ENCODE data around the gene PGD. TPM values are rescaled to one million over a fixed set of nuclear protein-coding genes. Genes with fewer than 3 reads are reported as not detected.
A peak's percentile ranks its signal among the peaks of the same experiment; 100 is the strongest.

The PGD gene
- total and polyA plus RNA-seq, 4 experiments from 2014 or later: 32.8 to 37.3 (median 36.6) TPM

GRCh38 chr1:10433790-10434189 lies 34.9 kb downstream of the PGD start:
- Mint-ChIP-seq H3K36me3 (peaks cover 0 to 5% of the 10 kb centered on the region in 2 donors), H3K9me3 (peaks cover 0 to 4% (median 0%) of the 10 kb centered on the region in 8 donors), H3K27me3 (no peaks in the 10 kb centered on the region), H3K4me3 (peak overlapping the region in 1 of 8 donors; percentile 25), H3K4me1 (peaks cover 10 to 28% (median 17%) of the 10 kb centered on the region in 4 donors), H3K27ac (peak overlapping the region in 2 of 7 donors; percentile 35 to 47)
- Histone ChIP-seq H3K27me3 (ENCODE audit: insufficient read depth, low read length) (no peaks in the 10 kb centered on the region), H3K36me3 (ENCODE audit: insufficient read depth, low read length) (no peaks in the 10 kb centered on the region), H3K9me3 (ENCODE audit: control insufficient read depth in 1 of 2, low read length in 2 of 2) (no peaks in the 10 kb centered on the region), H3K4me3 (ENCODE audit: low read length in 2 of 2) (no peak overlapping the region), H3K4me1 (ENCODE audit: insufficient read depth, low read length) (peaks cover 23% of the 10 kb centered on the region), H3K27ac (ENCODE audit: low read depth, low read length) (no peak overlapping the region)
- CTCF ChIA-PET (ENCODE audit: partially characterized antibody): interaction anchor here (0.6 kb wide), 1 partner anchor 280 kb away, joined by 3 read pairs; no protein-coding TSS in a partner anchor
- no peak for DNase-seq
- POLR2A ChIA-PET (ENCODE audit: partially characterized antibody): no interaction called here
- intact Hi-C loops (cut with micrococcal nuclease): loop anchor here (5.0 kb wide), 1 partner anchor 1209 kb away; no protein-coding TSS in a partner anchor

- Histone ChIP-seq H3K36me3 (ENCODE audit: insufficient read depth, low read length) (no peaks in the 10 kb centered on the region), H3K4me1 (ENCODE audit: insufficient read depth, low read length) (peaks cover 16% of the 10 kb centered on the region), H3K9me3 (ENCODE audit: control insufficient read depth in 1 of 2, low read length in 2 of 2) (no peaks in the 10 kb centered on the region), H3K27me3 (ENCODE audit: insufficient read depth, low read length) (no peaks in the 10 kb centered on the region), H3K27ac (ENCODE audit: low read depth, low read length) (no peak overlapping the region), H3K4me3 (ENCODE audit: low read length in 2 of 2) (no peak overlapping the region)
- Mint-ChIP-seq H3K9me3 (peaks cover 0 to 4% (median 0%) of the 10 kb centered on the region in 8 donors), H3K4me1 (peaks cover 10 to 23% (median 16%) of the 10 kb centered on the region in 4 donors), H3K4me3 (no peak overlapping the region), H3K36me3 (peaks cover 0 to 5% of the 10 kb centered on the region in 2 donors), H3K27ac (no peak overlapping the region), H3K27me3 (no peaks in the 10 kb centered on the region)
- ChIA-PET CTCF (ENCODE audit: partially characterized antibody) (interaction anchor here (3.0 kb wide), 1 partner anchor 60 kb away, joined by 9 read pairs; no protein-coding TSS in a partner anchor), POLR2A (ENCODE audit: partially characterized antibody) (no interaction called here)
- intact Hi-C loops (cut with micrococcal nuclease): loop anchor here (5.0 kb wide), 1 partner anchor 1208 kb away; no protein-coding TSS in a partner anchor
- no peak for DNase-seq
These were observed 35.7 kb downstream of the PGD start for GRCh38 chr1:10434590-10434989.

- no peaks in the 10 kb centered on the region for H3K27me3 Mint-ChIP-seq
- ChIA-PET CTCF (ENCODE audit: partially characterized antibody) (interaction anchor here (0.8 to 3.0 kb wide), 4 partner anchors 17 to 227 kb away, joined by 3 to 9 read pairs (median 4); no protein-coding TSS in a partner anchor), POLR2A (ENCODE audit: partially characterized antibody) (interaction anchor here (1.1 kb wide), 1 partner anchor 66 kb away, joined by 3 read pairs; no protein-coding TSS in a partner anchor)
- H3K36me3 Mint-ChIP-seq: peaks cover 0 to 1% of the 10 kb centered on the region in 2 donors
- Histone ChIP-seq H3K4me3 (ENCODE audit: low read length in 2 of 2) (no peak overlapping the region), H3K4me1 (ENCODE audit: insufficient read depth, low read length) (no peaks in the 10 kb centered on the region), H3K36me3 (ENCODE audit: insufficient read depth, low read length) (peaks cover 5% of the 10 kb centered on the region), H3K9me3 (ENCODE audit: control insufficient read depth in 1 of 2, low read length in 2 of 2) (no peaks in the 10 kb centered on the region), H3K27ac (ENCODE audit: low read depth, low read length) (no peak overlapping the region), H3K27me3 (ENCODE audit: insufficient read depth, low read length) (no peaks in the 10 kb centered on the region)
- intact Hi-C loops (cut with micrococcal nuclease): no loop called here
- peak overlapping the region in 1 of 7 donors; percentile 35 for H3K27ac Mint-ChIP-seq
- H3K9me3 Mint-ChIP-seq: no peaks in the 10 kb centered on the region
- H3K4me1 Mint-ChIP-seq: peaks cover 0 to 4% (median 1%) of the 10 kb centered on the region in 4 donors
- H3K4me3 Mint-ChIP-seq: no peak overlapping the region
- no peak for DNase-seq
These were observed 38.2 kb downstream of the PGD start for GRCh38 chr1:10437052-10437451.

- intact Hi-C loops (cut with micrococcal nuclease): no loop called here
- no peak overlapping the region for H3K4me3 Mint-ChIP-seq
- no peaks in the 10 kb centered on the region for H3K27me3 ChIP-seq (ENCODE audit: insufficient read depth, low read length)
- peak overlapping the region in 1 of 7 donors; percentile 71 for H3K27ac Mint-ChIP-seq
- CTCF ChIA-PET (ENCODE audit: partially characterized antibody): no interaction called here
- no peak for DNase-seq
- no peaks in the 10 kb centered on the region for H3K9me3 ChIP-seq (ENCODE audit: control insufficient read depth in 1 of 2, low read length in 2 of 2)
- no peaks in the 10 kb centered on the region for H3K9me3 Mint-ChIP-seq
- no peak overlapping the region for H3K27ac ChIP-seq (ENCODE audit: low read depth, low read length)
- H3K36me3 ChIP-seq (ENCODE audit: insufficient read depth, low read length): peaks cover 5% of the 10 kb centered on the region
- no peak overlapping the region for H3K4me3 ChIP-seq (ENCODE audit: low read length in 2 of 2)
- H3K4me1 ChIP-seq (ENCODE audit: insufficient read depth, low read length): no peaks in the 10 kb centered on the region
- H3K36me3 Mint-ChIP-seq: peaks cover 0 to 1% of the 10 kb centered on the region in 2 donors
- no peaks in the 10 kb centered on the region for H3K4me1 Mint-ChIP-seq
- H3K27me3 Mint-ChIP-seq: no peaks in the 10 kb centered on the region
- POLR2A ChIA-PET (ENCODE audit: partially characterized antibody): no interaction called here
These were observed 39.9 kb downstream of the PGD start for GRCh38 chr1:10438677-10439163.

- Mint-ChIP-seq H3K27ac (no peak overlapping the region), H3K9me3 (no peaks in the 10 kb centered on the region), H3K4me3 (no peak overlapping the region), H3K27me3 (no peaks in the 10 kb centered on the region), H3K36me3 (peaks cover 1 to 4% of the 10 kb centered on the region in 2 donors), H3K4me1 (no peaks in the 10 kb centered on the region)
- H3K27me3 ChIP-seq (ENCODE audit: insufficient read depth, low read length): no peaks in the 10 kb centered on the region
- no peaks in the 10 kb centered on the region for H3K9me3 ChIP-seq (ENCODE audit: control insufficient read depth in 1 of 2, low read length in 2 of 2)
- no peak overlapping the region for H3K4me3 ChIP-seq (ENCODE audit: low read length in 2 of 2)
- CTCF ChIA-PET (ENCODE audit: partially characterized antibody): no interaction called here
- no peak overlapping the region for H3K27ac ChIP-seq (ENCODE audit: low read depth, low read length)
- intact Hi-C loops (cut with micrococcal nuclease): no loop called here
- DNase-seq: no peak
- POLR2A ChIA-PET (ENCODE audit: partially characterized antibody): no interaction called here
- H3K36me3 ChIP-seq (ENCODE audit: insufficient read depth, low read length): peaks cover 5% of the 10 kb centered on the region
- H3K4me1 ChIP-seq (ENCODE audit: insufficient read depth, low read length): no peaks in the 10 kb centered on the region
These were observed 41.4 kb downstream of the PGD start for GRCh38 chr1:10440305-10440704.

GRCh38 chr1:10440794-10441193 lies 41.9 kb downstream of the PGD start:
- H3K4me3 Mint-ChIP-seq: no peak overlapping the region
- intact Hi-C loops (cut with micrococcal nuclease): no loop called here
- no peak overlapping the region for H3K27ac ChIP-seq (ENCODE audit: low read depth, low read length)
- POLR2A ChIA-PET (ENCODE audit: partially characterized antibody): no interaction called here
- no peak overlapping the region for H3K4me3 ChIP-seq (ENCODE audit: low read length in 2 of 2)
- CTCF ChIA-PET (ENCODE audit: partially characterized antibody): no interaction called here
- no peaks in the 10 kb centered on the region for H3K27me3 ChIP-seq (ENCODE audit: insufficient read depth, low read length)
- no peaks in the 10 kb centered on the region for H3K9me3 Mint-ChIP-seq
- no peaks in the 10 kb centered on the region for H3K4me1 Mint-ChIP-seq
- peaks cover 1 to 4% of the 10 kb centered on the region in 2 donors for H3K36me3 Mint-ChIP-seq
- no peaks in the 10 kb centered on the region for H3K9me3 ChIP-seq (ENCODE audit: control insufficient read depth in 1 of 2, low read length in 2 of 2)
- H3K4me1 ChIP-seq (ENCODE audit: insufficient read depth, low read length): no peaks in the 10 kb centered on the region
- DNase-seq: no peak
- H3K27me3 Mint-ChIP-seq: no peaks in the 10 kb centered on the region
- no peak overlapping the region for H3K27ac Mint-ChIP-seq
- peaks cover 5% of the 10 kb centered on the region for H3K36me3 ChIP-seq (ENCODE audit: insufficient read depth, low read length)

GRCh38 chr1:10444248-10444647 lies 45.4 kb downstream of the PGD start:
- intact Hi-C loops (cut with micrococcal nuclease): no loop called here
- CTCF ChIA-PET (ENCODE audit: partially characterized antibody): no interaction called here

More at GRCh38 chr1:10444248-10444647, 45.4 kb downstream of the PGD start:
- Mint-ChIP-seq H3K9me3 (no peaks in the 10 kb centered on the region), H3K27me3 (no peaks in the 10 kb centered on the region), H3K4me3 (no peak overlapping the region), H3K36me3 (peaks cover 1 to 4% of the 10 kb centered on the region in 2 donors), H3K4me1 (peaks cover 0 to 2% (median 0%) of the 10 kb centered on the region in 4 donors), H3K27ac (no peak overlapping the region)
- H3K27ac ChIP-seq (ENCODE audit: low read depth, low read length): no peak overlapping the region
- no peak overlapping the region for H3K4me3 ChIP-seq (ENCODE audit: low read length in 2 of 2)
- no peaks in the 10 kb centered on the region for H3K4me1 ChIP-seq (ENCODE audit: insufficient read depth, low read length)
- DNase-seq: no peak
- H3K9me3 ChIP-seq (ENCODE audit: control insufficient read depth in 1 of 2, low read length in 2 of 2): no peaks in the 10 kb centered on the region
- no peaks in the 10 kb centered on the region for H3K27me3 ChIP-seq (ENCODE audit: insufficient read depth, low read length)
- POLR2A ChIA-PET (ENCODE audit: partially characterized antibody): interaction anchor here (1.1 kb wide), 1 partner anchor 234 kb away, joined by 3 read pairs; the partner anchor contains the start of gene KIF1B
- H3K36me3 ChIP-seq (ENCODE audit: insufficient read depth, low read length): peaks cover 5% of the 10 kb centered on the region
